HUES6 (cell line): ENCODE results near the gene ID1.
A peak's percentile ranks its signal among the peaks of the same experiment; 100 is the strongest.
"Not testable (repeated sequence)": the region's sequence is repeated elsewhere in the genome, so short reads cannot be mapped to it uniquely, and the experiment has no call there.

Experiments used
- H3K27ac ChIP-seq: 2 replicates; pipeline ENCODE4 v1.7.0; 2013; ENCODE audit warnings: low read depth, mild to moderate bottlenecking, low read length, inconsistent platforms
- H3K27me3 ChIP-seq: 2 replicates; pipeline ENCODE4 v1.6.1; 2013; ENCODE audit warnings: low read length; ENCODE audit not compliant: control insufficient read depth, insufficient read depth
- H3K36me3 ChIP-seq: 2 replicates; pipeline ENCODE4 v1.6.1; 2013; ENCODE audit warnings: low read length; ENCODE audit not compliant: control insufficient read depth, insufficient read depth
- H3K4me1 ChIP-seq: 2 replicates; pipeline ENCODE4 v1.6.1; 2013; ENCODE audit warnings: low read length; ENCODE audit not compliant: control insufficient read depth, insufficient read depth
- H3K4me3 ChIP-seq: 2 replicates; pipeline ENCODE4 v1.5.1; 2013; ENCODE audit warnings: low read depth, low read length
- H3K9ac ChIP-seq: one replicate; pipeline ENCODE4 v1.6.1; 2013; ENCODE audit warnings: mild to moderate bottlenecking, low read length
- H3K9me3 ChIP-seq: 2 replicates; pipeline ENCODE4 v1.6.1; 2013; ENCODE audit warnings: low read depth, low read length; ENCODE audit not compliant: control insufficient read depth, insufficient read depth

ID1 gene

DNA sequence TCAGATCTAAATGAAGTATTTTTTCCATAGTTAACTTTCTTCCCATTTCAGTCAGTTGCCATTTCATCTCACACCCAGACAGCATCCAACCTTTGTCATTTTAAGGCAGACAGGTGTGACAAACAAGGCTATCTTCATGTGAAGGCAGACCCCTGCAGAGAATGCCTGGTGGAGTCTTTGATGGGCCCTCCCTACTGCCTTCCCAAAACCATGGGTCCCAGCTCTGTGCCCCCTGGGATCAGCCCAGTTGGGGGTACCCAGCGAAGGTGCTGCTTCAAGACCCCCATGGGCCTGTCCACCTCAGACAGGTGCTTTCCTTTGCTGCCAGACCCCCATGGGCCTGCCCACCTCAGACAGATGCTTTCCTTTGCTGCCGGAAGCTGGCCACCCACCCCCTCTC, 28.3 kb upstream of the ID1 start:
- H3K4me1 ChIP-seq, result peaks cover 51% of the 10 kb centered on the region
- H3K36me3 ChIP-seq, result 0 out of 2 replicates have a peak, but pooled peaks cover 3% of the 10 kb centered on the region
- H3K9me3 ChIP-seq, result no peaks in the 10 kb centered on the region; the same call in 1 of the 2 replicates
- no peak overlapping the region for H3K4me3 ChIP-seq
- H3K9ac ChIP-seq, result no peak overlapping the region
- no peaks in the 10 kb centered on the region for H3K27me3 ChIP-seq
- H3K27ac ChIP-seq, result no peak overlapping the region; the same call in 1 of the 2 replicates

DNA sequence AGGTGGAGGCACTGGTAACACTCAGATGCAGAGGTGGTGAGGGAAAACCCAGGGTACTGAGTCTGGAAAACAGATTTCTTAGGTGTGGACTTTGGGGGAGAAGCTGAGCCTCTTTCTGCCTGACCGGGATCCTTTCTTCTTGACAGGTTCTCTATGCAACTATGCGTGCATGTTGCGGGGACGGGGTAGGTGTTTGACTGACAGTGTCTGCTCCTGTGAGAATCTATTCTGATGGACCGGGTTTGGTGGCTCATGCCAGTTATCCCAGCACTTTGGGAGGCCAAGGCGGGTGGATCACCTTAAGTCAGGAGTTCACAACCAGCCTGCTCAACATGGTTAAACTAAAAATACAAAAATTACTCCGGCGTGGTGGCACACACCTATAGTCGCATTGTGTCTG, 27.9 kb upstream of the ID1 start:
- Histone ChIP-seq H3K27ac (no peak overlapping the region; the same call in 1 of the 2 replicates), H3K9me3 (no peaks in the 10 kb centered on the region; the same call in 1 of the 2 replicates), H3K9ac (no peak overlapping the region), H3K4me1 (peaks cover 48% of the 10 kb centered on the region), H3K4me3 (no peak overlapping the region), H3K36me3 (0 out of 2 replicates have a peak, but pooled peaks cover 3% of the 10 kb centered on the region), H3K27me3 (no peaks in the 10 kb centered on the region)

DNA sequence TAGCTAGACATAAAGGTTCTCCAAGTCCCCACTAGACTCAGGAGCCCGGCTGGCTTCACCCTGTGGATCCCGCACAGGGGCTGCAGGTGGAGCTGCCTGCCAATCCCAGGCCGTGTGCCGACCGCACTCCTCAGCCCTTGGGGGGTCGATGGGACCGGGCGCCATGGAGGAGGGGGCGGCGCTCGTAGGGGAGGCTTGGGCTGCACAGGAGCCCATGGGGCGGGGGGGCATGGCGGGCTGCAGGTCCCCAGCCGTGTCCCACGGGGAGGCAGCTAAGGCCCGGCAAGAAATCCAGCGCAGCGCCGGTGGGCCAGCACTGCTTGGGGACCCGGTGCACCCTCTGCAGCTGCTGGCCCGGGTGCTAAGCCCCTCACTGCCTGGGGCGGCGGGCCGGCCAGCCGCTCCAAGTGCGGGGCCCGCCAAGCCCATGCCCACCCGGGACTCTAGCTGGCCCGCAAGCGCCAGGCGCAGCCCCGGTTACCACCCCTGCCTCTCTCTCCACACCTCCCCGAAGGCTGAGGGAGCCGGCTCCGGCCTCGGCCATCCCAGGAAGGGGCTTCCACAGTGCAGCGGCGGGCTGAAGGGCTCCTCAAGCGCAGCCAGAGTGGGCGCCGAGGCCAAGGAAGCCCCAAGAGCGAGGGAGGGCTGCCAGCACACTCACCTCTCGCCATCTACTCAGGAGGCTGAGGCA, 26.5 kb upstream of the ID1 start:
- peaks cover 39% of the 10 kb centered on the region for H3K4me1 ChIP-seq
- no peak overlapping the region for H3K4me3 ChIP-seq
- 0 out of 2 replicates have a peak, but pooled peaks cover 3% of the 10 kb centered on the region for H3K36me3 ChIP-seq
- H3K27me3 ChIP-seq, result no peaks in the 10 kb centered on the region
- peak overlapping the region; percentile 37 for H3K9ac ChIP-seq
- no peaks in the 10 kb centered on the region; the same call in 1 of the 2 replicates for H3K9me3 ChIP-seq
- H3K27ac ChIP-seq, result no peak overlapping the region; the same call in 1 of the 2 replicates

DNA sequence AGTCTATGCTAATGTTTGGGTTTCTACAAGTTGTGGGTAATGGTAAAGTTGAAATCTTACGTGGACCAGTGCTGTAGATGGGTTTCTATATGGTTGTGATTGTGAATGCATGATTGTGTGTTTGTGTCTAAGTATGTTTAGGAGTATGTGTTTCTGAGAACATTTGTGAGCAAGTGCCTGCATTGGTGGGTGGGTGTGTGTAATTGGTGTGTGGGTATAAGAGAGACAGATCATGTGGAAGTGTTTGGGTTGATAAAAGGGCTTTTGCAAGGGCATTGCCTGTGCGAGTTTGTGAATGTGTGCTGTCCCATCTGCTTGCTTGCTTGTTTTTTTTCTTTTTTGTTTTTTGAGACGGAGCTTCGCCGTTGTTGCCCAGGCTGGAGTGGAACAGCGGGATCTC, 25.8 kb upstream of the ID1 start:
- 0 out of 2 replicates have a peak, but pooled peaks cover 3% of the 10 kb centered on the region for H3K36me3 ChIP-seq
- peak overlapping the region; percentile 37 for H3K9ac ChIP-seq
- H3K27ac ChIP-seq, result no peak overlapping the region; the same call in 1 of the 2 replicates

DNA sequence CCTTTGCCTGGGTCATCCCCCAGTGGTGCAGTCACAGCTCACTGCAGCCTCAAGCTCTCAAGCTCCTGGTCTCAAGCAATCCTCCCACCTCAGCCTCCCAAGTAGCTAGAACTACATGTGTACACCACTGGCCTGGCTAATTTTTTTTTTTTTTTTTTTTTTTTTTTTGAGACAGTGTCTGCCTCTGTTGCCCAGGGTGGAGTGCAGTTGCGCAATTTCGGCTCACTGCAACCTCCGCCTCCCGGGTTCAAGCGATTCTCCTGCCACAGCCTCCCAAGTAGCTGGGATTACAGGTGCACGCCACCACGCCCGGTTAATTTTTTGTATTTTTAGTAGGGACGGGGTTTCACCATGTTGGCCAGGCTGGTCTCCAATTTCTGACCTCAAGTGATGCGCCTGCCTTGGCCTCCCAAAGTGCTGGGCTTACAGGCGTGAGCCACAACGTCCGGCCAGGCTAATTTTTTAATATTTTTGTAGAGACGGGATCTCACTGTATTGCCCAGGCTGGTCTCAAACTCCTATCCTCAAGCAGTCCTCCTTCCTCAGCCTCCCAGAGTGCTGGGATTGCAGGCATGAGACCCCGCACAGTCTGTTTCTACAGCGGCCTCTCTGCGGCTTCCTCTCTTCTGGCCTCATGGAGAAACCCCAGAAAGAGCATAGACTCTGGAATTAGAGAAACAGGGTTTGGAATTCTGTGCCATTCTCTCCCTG, 25.0 kb upstream of the ID1 start:
- Histone ChIP-seq H3K4me1 (peaks cover 38% of the 10 kb centered on the region), H3K27ac (peak overlapping the region; percentile 46), H3K9ac (peak overlapping the region; percentile 27)
- H3K4me3 ChIP-seq, H3K9me3 ChIP-seq, H3K36me3 ChIP-seq, H3K27me3 ChIP-seq: not testable (repeated sequence)

More for the DNA sequence above, 25.8 kb upstream of the ID1 start:
- no peaks in the 10 kb centered on the region; the same call in 1 of the 2 replicates for H3K9me3 ChIP-seq
- peaks cover 38% of the 10 kb centered on the region for H3K4me1 ChIP-seq
- H3K27me3 ChIP-seq, result no peaks in the 10 kb centered on the region
- no peak overlapping the region for H3K4me3 ChIP-seq

DNA sequence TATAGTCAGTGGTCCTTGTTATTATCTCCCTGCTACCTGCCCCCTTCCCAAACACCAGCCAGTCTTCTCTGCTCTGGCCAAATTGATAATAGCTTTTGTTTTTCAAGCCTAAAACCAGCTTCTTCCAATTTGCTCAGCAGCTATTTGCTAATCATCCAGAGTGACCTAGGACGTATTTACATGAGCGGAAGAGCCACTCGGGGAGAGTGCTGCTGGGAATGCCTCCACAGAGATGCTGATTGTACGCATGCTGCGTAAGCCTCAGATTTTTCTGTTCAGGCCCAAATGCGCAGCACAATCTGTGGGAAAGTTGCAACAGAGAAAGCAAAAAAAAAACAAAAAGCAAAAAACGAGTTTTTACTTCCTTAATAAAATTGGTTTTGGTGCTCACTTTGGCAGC, 24.4 kb upstream of the ID1 start:
- H3K4me1 ChIP-seq, result peaks cover 43% of the 10 kb centered on the region
- H3K27ac ChIP-seq, result peak overlapping the region; percentile 46

DNA sequence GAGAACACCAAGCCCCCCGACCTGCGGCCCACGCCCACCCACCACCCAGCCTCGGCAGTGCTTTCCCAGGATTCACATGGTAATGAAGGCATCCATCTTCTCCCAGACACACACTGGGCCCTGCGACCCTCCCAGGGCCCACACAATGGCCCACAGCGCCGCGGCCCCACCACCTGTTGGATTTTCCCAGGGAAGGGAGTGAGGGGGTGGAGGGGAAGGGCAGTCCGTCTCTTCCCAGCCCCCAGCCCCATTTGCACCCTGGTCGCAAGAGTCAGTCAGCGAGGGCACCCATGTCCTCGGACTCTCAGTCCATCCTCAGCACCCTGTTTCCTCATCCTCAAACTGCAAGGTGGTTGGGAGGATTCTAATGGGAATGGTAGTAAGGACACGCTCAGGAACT, 23.7 kb upstream of the ID1 start:
- Histone ChIP-seq H3K27ac (peak overlapping the region; percentile 46), H3K36me3 (0 out of 2 replicates have a peak, but pooled peaks cover 3% of the 10 kb centered on the region), H3K9ac (peak overlapping the region; percentile 48), H3K4me1 (peaks cover 47% of the 10 kb centered on the region), H3K4me3 (no peak overlapping the region), H3K9me3 (no peaks in the 10 kb centered on the region; the same call in 1 of the 2 replicates), H3K27me3 (no peaks in the 10 kb centered on the region)

More for the DNA sequence above, 24.4 kb upstream of the ID1 start:
- Histone ChIP-seq H3K4me3 (no peak overlapping the region), H3K27me3 (no peaks in the 10 kb centered on the region), H3K9ac (peak overlapping the region; percentile 27), H3K36me3 (0 out of 2 replicates have a peak, but pooled peaks cover 3% of the 10 kb centered on the region), H3K9me3 (no peaks in the 10 kb centered on the region; the same call in 1 of the 2 replicates)

DNA sequence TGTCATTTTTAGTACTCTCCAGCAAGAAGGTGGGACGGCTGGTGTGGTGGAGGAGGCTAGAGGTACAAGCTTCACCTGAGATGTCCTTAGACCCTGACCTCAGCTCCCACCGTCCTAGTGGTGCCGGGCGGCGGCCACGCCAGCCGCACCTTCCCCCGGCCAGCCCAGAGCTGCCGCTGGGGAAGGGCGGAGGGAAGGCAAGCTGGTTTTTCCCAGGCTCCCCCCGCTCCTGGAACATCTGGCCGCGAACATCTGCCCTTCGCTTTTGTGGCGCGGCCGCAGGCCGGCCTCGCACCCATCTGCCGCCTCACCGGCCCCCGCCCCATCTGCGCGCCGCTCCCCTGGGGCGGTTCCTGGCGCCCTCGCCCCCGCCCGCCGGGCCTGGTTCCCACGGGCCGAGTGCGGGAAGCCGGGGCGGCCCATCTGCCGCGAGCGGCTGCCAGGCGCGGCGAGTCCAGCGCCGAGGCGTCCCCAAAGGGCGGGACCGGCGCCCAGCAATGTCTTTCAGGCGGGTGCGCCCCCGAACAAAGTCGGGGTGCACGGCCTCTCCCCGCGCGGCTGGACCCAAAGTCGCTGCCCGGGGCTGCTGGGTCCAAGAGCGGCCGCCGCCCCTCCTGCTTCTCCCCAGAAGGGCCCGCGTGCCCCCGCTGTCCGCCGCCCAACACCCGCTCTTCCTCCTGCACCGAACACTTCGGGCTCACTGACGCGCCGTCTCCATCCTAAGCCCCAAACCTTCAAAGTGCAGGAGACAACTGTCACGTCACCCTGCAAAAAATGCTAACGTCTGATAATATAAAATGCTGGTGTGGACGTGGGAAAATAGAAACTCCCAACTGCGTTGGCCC, 17.3 kb upstream of the ID1 start:
- Histone ChIP-seq H3K36me3 (no peaks in the 10 kb centered on the region), H3K27ac (peak overlapping the region; percentile 98; the same call in 1 of the 2 replicates), H3K4me1 (peaks cover 41% of the 10 kb centered on the region), H3K9me3 (no peaks in the 10 kb centered on the region), H3K9ac (peak overlapping the region; percentile 71), H3K27me3 (no peaks in the 10 kb centered on the region), H3K4me3 (peak overlapping the region; percentile 42)

DNA sequence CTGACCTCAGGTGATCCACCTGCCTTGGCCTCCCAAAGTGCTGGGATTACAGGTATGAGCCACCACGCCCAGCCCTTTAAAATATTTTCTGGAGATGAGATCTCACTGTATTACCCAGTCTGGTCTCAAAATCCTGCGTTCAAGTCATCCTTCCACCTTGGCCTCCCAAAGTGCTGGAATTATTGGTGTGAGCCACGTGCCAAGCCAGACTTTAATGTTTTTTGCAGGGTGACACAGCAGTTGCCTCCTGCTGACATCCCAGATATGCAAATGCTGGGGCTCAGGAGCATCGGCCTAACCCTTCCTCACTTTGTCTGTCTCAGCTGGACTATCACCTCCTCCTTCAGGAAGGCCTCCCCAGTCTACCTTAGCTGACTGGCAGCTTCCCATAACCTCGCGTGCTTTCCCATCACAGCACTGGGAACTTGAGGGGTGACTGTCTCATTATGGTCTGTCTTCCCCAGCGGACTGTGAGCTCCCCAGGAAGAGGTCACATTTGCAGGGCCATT, 14.3 kb upstream of the ID1 start:
- no peaks in the 10 kb centered on the region for H3K27me3 ChIP-seq
- no peak overlapping the region for H3K4me3 ChIP-seq
- no peaks in the 10 kb centered on the region for H3K9me3 ChIP-seq
- peaks cover 51% of the 10 kb centered on the region for H3K4me1 ChIP-seq
- H3K27ac ChIP-seq, result peak overlapping the region; percentile 16; the same call in 1 of the 2 replicates
- H3K36me3 ChIP-seq, result no peaks in the 10 kb centered on the region
- peak overlapping the region; percentile 36 for H3K9ac ChIP-seq

DNA sequence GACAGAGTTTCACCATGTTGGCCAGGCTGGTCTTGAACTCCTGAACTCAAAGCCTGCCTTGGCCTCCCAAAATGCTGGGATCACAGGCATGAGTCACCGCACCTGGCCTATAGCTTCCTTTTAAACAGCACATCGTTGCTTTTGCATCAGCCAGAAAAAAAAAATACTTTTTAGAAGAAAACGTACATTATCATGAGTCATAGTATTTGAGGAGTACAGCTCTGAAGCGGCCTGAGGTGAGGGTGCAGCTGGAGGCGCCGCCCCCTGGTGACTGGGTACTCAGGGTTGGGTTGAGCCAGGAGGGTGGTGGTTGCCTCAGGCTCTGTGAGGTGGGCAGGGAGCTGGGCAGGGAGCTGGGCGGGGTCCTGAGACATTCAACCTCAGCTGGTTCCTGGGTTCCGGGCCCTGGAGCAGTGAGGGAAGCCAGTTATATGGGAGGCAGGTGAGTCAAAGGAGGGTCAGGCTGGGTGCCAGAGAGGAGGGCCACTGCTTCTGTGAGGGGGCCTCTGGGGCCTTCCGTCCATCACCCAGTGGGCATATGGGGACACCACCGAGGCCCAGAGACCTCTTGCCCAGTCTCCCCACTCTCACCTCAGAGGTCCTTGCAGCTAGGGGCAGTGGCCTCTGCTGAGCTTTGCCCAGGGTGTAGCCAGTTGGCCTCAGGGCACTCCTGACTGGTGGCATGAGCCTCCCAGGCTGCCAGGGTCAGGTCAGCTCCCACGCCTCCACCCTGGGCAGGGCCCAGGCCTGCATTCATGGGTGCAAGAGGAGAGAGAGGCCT, 11.7 kb upstream of the ID1 start:
- H3K9me3 ChIP-seq, result no peaks in the 10 kb centered on the region
- H3K27ac ChIP-seq, result peak overlapping the region; percentile 81; the same call in 1 of the 2 replicates
- peak overlapping the region; percentile 37; the same call in 1 of the 2 replicates for H3K4me3 ChIP-seq
- H3K27me3 ChIP-seq, result no peaks in the 10 kb centered on the region
- peaks cover 44% of the 10 kb centered on the region for H3K4me1 ChIP-seq
- peak overlapping the region; percentile 86 for H3K9ac ChIP-seq
- H3K36me3 ChIP-seq, result no peaks in the 10 kb centered on the region
